Endothelial cell (in vitro differentiated cells): ENCODE measurements around the gene NR3C1. TPM values are rescaled to one million over a fixed set of nuclear protein-coding genes. Genes with fewer than 3 reads are reported as not detected.

ENCODE experiments used
- DNase-seq: peaks from one replicate; pipeline ENCODE4 v3.0.0; 2021; ENCODE audit warnings: low spot score
- H3K27ac Mint-ChIP-seq: one replicate; pipeline ENCODE4 v1.8.0; 2021; ENCODE audit warnings: mixed read lengths, inconsistent platforms; ENCODE audit not compliant: unreplicated experiment
- H3K27me3 Mint-ChIP-seq: one replicate; pipeline ENCODE4 v1.8.0; 2021; ENCODE audit warnings: mild to moderate bottlenecking, moderate library complexity, mixed read lengths, inconsistent platforms; ENCODE audit not compliant: unreplicated experiment
- H3K36me3 Mint-ChIP-seq: one replicate; pipeline ENCODE4 v1.8.0; 2021; ENCODE audit warnings: mild to moderate bottlenecking, low read depth, mixed read lengths, inconsistent platforms; ENCODE audit not compliant: unreplicated experiment
- H3K4me1 Mint-ChIP-seq: one replicate; pipeline ENCODE4 v1.8.0; 2021; ENCODE audit warnings: mild to moderate bottlenecking, mixed read lengths, inconsistent platforms; ENCODE audit not compliant: unreplicated experiment
- H3K4me3 Mint-ChIP-seq: one replicate; pipeline ENCODE4 v1.8.0; 2021; ENCODE audit warnings: mild to moderate bottlenecking, mixed read lengths, inconsistent platforms; ENCODE audit not compliant: unreplicated experiment
- H3K9me3 Mint-ChIP-seq: one replicate; pipeline ENCODE4 v1.8.0; 2021; ENCODE audit warnings: mixed read lengths, inconsistent platforms; ENCODE audit not compliant: unreplicated experiment
- CTCF ChIP-seq: fragments of 200-600 bp; sonication (generic); IDR thresholded peaks from one replicate; pipeline ENCODE4 v1.5.0; 2021; ENCODE audit warnings: antibody characterized with exemption; ENCODE audit not compliant: unreplicated experiment
- total RNA-seq: library from RNA; stranded (reverse); fragmentation: NEBNext Ultra II Directional; extraction: Animal tissue kit (Norgen Biotek cat#: 25700); gene quantifications from one replicate; pipeline ENCODE4 v1.2.1, GENCODE V29; 2021; ENCODE audit not compliant: unreplicated experiment

Gene NR3C1
- total RNA-seq, 1 donor from 2014 or later, result 9.9 TPM

GRCh38 chr5:143360755-143361154 lies 42.7 kb downstream of the NR3C1 start:
- Mint-ChIP-seq H3K27ac (no peak overlapping the region), H3K9me3 (no peaks in the 10 kb centered on the region), H3K27me3 (no peaks in the 10 kb centered on the region), H3K4me1 (no peaks in the 10 kb centered on the region), H3K4me3 (no peak overlapping the region), H3K36me3 (no peaks in the 10 kb centered on the region)
- no peak for DNase-seq
- TF ChIP-seq CTCF, result no peak

GRCh38 chr5:143359869-143360268 lies 43.6 kb downstream of the NR3C1 start:
- H3K27me3 Mint-ChIP-seq, result no peaks in the 10 kb centered on the region
- H3K4me1 Mint-ChIP-seq, result no peaks in the 10 kb centered on the region
- H3K36me3 Mint-ChIP-seq, result no peaks in the 10 kb centered on the region
- no peak for TF ChIP-seq CTCF
- H3K9me3 Mint-ChIP-seq, result no peaks in the 10 kb centered on the region
- no peak overlapping the region for H3K27ac Mint-ChIP-seq
- H3K4me3 Mint-ChIP-seq, result no peak overlapping the region
- DNase-seq, result no peak

DNA sequence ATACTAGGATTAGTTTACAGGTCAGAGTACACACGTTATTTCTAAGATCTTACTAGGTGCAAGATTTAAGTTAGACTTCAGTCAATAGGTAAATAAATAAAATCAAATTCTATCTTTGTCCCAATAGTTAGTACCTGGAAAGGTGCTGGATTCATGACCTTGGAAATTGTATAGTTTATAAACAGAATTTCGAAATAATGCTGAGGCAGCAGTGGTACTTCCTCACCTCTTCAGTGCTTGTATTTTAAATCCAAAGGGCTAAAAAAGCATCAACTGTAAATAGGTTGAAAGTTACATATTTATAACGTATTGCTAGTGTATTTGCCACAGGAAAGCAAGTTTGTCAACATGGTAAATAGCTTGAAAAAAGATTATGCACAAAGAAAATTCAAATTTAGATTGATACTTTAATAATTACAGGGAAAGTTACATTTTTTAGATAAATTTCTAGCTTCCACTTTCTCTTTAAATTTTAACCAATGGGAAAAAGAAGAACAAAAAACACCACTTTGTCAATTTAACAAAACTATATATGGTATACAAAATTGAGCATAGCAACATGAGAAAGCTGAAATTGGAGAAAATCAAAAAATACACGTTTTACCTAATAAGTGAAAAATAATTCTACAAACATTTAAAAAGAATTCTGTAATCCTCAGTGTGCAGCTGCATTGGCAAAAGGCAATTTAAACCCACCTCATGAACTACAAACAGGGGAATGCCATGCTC lies 46.5 kb downstream of the NR3C1 start:
- Mint-ChIP-seq H3K36me3 (no peaks in the 10 kb centered on the region), H3K4me1 (no peaks in the 10 kb centered on the region), H3K27me3 (no peaks in the 10 kb centered on the region), H3K27ac (no peak overlapping the region), H3K9me3 (no peaks in the 10 kb centered on the region), H3K4me3 (no peak overlapping the region)
- DNase-seq, result no peak
- no peak for TF ChIP-seq CTCF

- Mint-ChIP-seq H3K9me3 (no peaks in the 10 kb centered on the region), H3K4me1 (no peaks in the 10 kb centered on the region), H3K36me3 (no peaks in the 10 kb centered on the region), H3K27me3 (no peaks in the 10 kb centered on the region), H3K4me3 (no peak overlapping the region), H3K27ac (no peak overlapping the region)
- DNase-seq, result no peak
- TF ChIP-seq CTCF, result no peak
These were observed 47.8 kb downstream of the NR3C1 start for GRCh38 chr5:143355710-143356109.

DNA sequence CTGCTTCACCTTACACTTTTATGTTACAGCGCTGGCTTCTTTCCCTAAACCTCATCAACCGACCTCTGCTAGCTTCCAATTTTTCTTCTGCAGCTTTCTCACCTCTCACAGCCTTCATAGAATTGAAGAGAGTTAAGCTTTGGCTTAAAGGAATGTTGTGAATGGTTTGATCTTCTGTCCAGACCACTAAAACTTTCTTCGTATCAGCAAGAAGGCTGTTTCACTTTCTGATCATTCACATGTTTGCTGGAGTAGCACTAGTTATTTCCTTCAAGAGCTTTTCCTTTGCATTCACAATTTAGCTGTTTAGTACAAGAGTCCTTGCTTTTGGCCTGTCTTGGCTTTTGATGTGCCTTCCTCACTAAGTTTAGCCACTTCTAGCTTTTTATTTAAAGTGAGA lies 49.5 kb downstream of the NR3C1 start:
- H3K27ac Mint-ChIP-seq, result no peak overlapping the region
- TF ChIP-seq CTCF, result no peak
- H3K36me3 Mint-ChIP-seq, result no peaks in the 10 kb centered on the region
- H3K4me3 Mint-ChIP-seq, result no peak overlapping the region
- no peaks in the 10 kb centered on the region for H3K4me1 Mint-ChIP-seq
- H3K9me3 Mint-ChIP-seq, result no peaks in the 10 kb centered on the region
- H3K27me3 Mint-ChIP-seq, result no peaks in the 10 kb centered on the region
- no peak for DNase-seq
